ENCODE data around the gene VKORC1.
"Not testable (repeated sequence)": the region's sequence is repeated elsewhere in the genome, so short reads cannot be mapped to it uniquely, and the experiment has no call there.

Gene VKORC1

GRCh38 chr16:31107465-31107867 is 12.9 kb upstream of the VKORC1 start:
- no peak for DNase-seq (ENCODE audit: low read depth)

- DNase-seq (ENCODE audit: low read depth): no peak
Observed at GRCh38 chr16:31106509-31107464, 12.2 kb upstream of the VKORC1 start.

GRCh38 chr16:31105677-31106213 is 11.1 kb upstream of the VKORC1 start:
- DNase-seq (ENCODE audit: low read depth): peak; percentile 67

- DNase-seq (ENCODE audit: low read depth): not testable (repeated sequence)
Observed at GRCh38 chr16:31100876-31101641, 6.5 kb upstream of the VKORC1 start.

- no peak for DNase-seq (ENCODE audit: low read depth)
Observed at GRCh38 chr16:31099860-31100638, 5.5 kb upstream of the VKORC1 start.

GRCh38 chr16:31094088-31094423 is 541 bp downstream of the VKORC1 start:
- DNase-seq (ENCODE audit: low read depth): no peak

GRCh38 chr16:31093132-31093703 is 1.4 kb downstream of the VKORC1 start:
- no peak for DNase-seq (ENCODE audit: low read depth)

GRCh38 chr16:31092330-31092729 is 2.3 kb downstream of the VKORC1 start:
- no peak for DNase-seq (ENCODE audit: low read depth)

- no peak for DNase-seq (ENCODE audit: low read depth)
Observed at GRCh38 chr16:31090540-31090939, 4.1 kb downstream of the VKORC1 start.

- no peak for DNase-seq (ENCODE audit: low read depth)
Observed at GRCh38 chr16:31089199-31089598, 5.4 kb downstream of the VKORC1 start.

GRCh38 chr16:31088459-31089183 is 6.0 kb downstream of the VKORC1 start, which contains the start of gene PRSS53:
TSS of gene PRSS53 (minus strand) at chr16:31088943. CDS start at chr16:31088809, 134 bp downstream.
- DNase-seq (ENCODE audit: low read depth): no peak

- no peak for DNase-seq (ENCODE audit: low read depth)
Observed at GRCh38 chr16:31087971-31088370, 6.6 kb downstream of the VKORC1 start.

- DNase-seq (ENCODE audit: low read depth): no peak
Observed at GRCh38 chr16:31087481-31087880, 7.1 kb downstream of the VKORC1 start.

GRCh38 chr16:31086629-31086906 is 8.0 kb downstream of the VKORC1 start:
- DNase-seq (ENCODE audit: low read depth): no peak

GRCh38 chr16:31085873-31086628 is 8.5 kb downstream of the VKORC1 start:
- DNase-seq (ENCODE audit: low read depth): no peak

GRCh38 chr16:31085411-31085810 is 9.2 kb downstream of the VKORC1 start:
- no peak for DNase-seq (ENCODE audit: low read depth)

- DNase-seq (ENCODE audit: low read depth): no peak
Observed at GRCh38 chr16:31084584-31085302, 9.9 kb downstream of the VKORC1 start.

- DNase-seq (ENCODE audit: low read depth): no peak
Observed at GRCh38 chr16:31083981-31084380, 10.6 kb downstream of the VKORC1 start.

GRCh38 chr16:31083556-31083955 is 11.0 kb downstream of the VKORC1 start:
- no peak for DNase-seq (ENCODE audit: low read depth)

- DNase-seq (ENCODE audit: low read depth): no peak
Observed at GRCh38 chr16:31083081-31083480, 11.5 kb downstream of the VKORC1 start.
